HL-60 (cell line): ENCODE results near the gene WFIKKN2.

Experiments
- DNase-seq, 2 experiments: peaks; one replicate each; pipeline ENCODE4 v3.0.0-alpha.2; 2010 to 2020; ENCODE audit warnings: low read depth in 1 of 2, low spot score in 1 of 2
- H3K27ac ChIP-seq: fragments of 250-450 bp; sonication (Bioruptor Pico); replicated peaks from 2 replicates; pipeline ENCODE4 v1.5.1; 2020; ENCODE audit warnings: mild to moderate bottlenecking, moderate library complexity
- H3K27me3 ChIP-seq: fragments of 250-450 bp; sonication (Bioruptor Pico); 2 replicates; pipeline ENCODE4 v1.5.1; 2021; ENCODE audit warnings: mild to moderate bottlenecking, moderate library complexity; ENCODE audit not compliant: insufficient read depth, poor library complexity, severe bottlenecking
- H3K4me3 ChIP-seq: replicated peaks from 2 replicates; pipeline ENCODE4 v1.5.1; 2011; ENCODE audit warnings: mild to moderate bottlenecking, control low read depth, low read length; ENCODE audit not compliant: insufficient read depth
- GABPA ChIP-seq: IDR thresholded peaks from 2 replicates; pipeline ENCODE4 v1.6.1; 2012; ENCODE audit warnings: low read depth
- POLR2AphosphoS5 ChIP-seq: IDR thresholded peaks from 2 replicates; pipeline ENCODE4 v1.6.1; 2012; ENCODE audit warnings: low read depth
- SPI1 ChIP-seq: IDR thresholded peaks from 2 replicates; pipeline ENCODE4 v1.6.1; 2012; ENCODE audit warnings: low read depth, mild to moderate bottlenecking, borderline replicate concordance
- TF ChIP-seq, protein P1 (sequence below): IDR thresholded peaks from one replicate; pipeline ENCODE4 v1.5.1; 2011; ENCODE audit warnings: low read length, control low read depth, inconsistent platforms; ENCODE audit not compliant: insufficient read depth
- TF ChIP-seq, protein P2 (sequence below): IDR thresholded peaks from 2 replicates; pipeline ENCODE4 v1.6.1; 2012; ENCODE audit warnings: low read depth; ENCODE audit not compliant: insufficient replicate concordance

The WFIKKN2 gene

DNA sequence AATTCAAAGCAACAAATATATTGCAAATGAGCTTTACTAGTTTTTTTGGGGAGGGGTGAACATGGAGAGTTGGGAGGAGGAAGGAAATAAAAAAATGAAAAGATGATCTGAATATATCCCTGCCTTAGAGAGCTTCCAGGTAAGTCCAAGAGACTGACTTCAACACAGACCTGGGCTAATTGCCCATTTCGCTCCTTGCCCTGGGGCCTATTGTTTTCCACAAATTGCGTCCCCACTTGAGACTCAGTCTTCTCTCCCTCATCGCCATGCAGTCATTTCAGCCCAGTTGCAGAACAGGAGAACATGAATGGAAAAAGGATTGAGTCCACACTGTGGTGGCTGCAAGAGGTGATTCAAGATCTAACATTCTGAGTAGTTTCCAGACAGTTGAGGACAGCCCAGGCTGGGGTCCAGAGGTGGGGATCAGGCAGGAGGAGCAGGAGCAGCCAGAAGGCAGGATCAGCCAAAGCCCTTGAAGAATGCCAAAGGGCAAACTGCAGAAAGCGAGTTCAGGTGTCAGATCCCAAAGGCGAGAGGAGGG is 52.4 kb downstream of the WFIKKN2 start:
- Histone ChIP-seq H3K4me3 (no peak overlapping the region), H3K27me3 (no peaks in the 10 kb centered on the region), H3K27ac (no peak overlapping the region)
- DNase-seq = no peak
- TF ChIP-seq GABPA = no peak
- TF ChIP-seq, protein P1, sequence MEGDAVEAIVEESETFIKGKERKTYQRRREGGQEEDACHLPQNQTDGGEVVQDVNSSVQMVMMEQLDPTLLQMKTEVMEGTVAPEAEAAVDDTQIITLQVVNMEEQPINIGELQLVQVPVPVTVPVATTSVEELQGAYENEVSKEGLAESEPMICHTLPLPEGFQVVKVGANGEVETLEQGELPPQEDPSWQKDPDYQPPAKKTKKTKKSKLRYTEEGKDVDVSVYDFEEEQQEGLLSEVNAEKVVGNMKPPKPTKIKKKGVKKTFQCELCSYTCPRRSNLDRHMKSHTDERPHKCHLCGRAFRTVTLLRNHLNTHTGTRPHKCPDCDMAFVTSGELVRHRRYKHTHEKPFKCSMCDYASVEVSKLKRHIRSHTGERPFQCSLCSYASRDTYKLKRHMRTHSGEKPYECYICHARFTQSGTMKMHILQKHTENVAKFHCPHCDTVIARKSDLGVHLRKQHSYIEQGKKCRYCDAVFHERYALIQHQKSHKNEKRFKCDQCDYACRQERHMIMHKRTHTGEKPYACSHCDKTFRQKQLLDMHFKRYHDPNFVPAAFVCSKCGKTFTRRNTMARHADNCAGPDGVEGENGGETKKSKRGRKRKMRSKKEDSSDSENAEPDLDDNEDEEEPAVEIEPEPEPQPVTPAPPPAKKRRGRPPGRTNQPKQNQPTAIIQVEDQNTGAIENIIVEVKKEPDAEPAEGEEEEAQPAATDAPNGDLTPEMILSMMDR = no peak
- TF ChIP-seq, protein P2, sequence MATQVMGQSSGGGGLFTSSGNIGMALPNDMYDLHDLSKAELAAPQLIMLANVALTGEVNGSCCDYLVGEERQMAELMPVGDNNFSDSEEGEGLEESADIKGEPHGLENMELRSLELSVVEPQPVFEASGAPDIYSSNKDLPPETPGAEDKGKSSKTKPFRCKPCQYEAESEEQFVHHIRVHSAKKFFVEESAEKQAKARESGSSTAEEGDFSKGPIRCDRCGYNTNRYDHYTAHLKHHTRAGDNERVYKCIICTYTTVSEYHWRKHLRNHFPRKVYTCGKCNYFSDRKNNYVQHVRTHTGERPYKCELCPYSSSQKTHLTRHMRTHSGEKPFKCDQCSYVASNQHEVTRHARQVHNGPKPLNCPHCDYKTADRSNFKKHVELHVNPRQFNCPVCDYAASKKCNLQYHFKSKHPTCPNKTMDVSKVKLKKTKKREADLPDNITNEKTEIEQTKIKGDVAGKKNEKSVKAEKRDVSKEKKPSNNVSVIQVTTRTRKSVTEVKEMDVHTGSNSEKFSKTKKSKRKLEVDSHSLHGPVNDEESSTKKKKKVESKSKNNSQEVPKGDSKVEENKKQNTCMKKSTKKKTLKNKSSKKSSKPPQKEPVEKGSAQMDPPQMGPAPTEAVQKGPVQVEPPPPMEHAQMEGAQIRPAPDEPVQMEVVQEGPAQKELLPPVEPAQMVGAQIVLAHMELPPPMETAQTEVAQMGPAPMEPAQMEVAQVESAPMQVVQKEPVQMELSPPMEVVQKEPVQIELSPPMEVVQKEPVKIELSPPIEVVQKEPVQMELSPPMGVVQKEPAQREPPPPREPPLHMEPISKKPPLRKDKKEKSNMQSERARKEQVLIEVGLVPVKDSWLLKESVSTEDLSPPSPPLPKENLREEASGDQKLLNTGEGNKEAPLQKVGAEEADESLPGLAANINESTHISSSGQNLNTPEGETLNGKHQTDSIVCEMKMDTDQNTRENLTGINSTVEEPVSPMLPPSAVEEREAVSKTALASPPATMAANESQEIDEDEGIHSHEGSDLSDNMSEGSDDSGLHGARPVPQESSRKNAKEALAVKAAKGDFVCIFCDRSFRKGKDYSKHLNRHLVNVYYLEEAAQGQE = no peak
- TF ChIP-seq POLR2AphosphoS5 = no peak
- TF ChIP-seq SPI1 = no peak

DNA sequence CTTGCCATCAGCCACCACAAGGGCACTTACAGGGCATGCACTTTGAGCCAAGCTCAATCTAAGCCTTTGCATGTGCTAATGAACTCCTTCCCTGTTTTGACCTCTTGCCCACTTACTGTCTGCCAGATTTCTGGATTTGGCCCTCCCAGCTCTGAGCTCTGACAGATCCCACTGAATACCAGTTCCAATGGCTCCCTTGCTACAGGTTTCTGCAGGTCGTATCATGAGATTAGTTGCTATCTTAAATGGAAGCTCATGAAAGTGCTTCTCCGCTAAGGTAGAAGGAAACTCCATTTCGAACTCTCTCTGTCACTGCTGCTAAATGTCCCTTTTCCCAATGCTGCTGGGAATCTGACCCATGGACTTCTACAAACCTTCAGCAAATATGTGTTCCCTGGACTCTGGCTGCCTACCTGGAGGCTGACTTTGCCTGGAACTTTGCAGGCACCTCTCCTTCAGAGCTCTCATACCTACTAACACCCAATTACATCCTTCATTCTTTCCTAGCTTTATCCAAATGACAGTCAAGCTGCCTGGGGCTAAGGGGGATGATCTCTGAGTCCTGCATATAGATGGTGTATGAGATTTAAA is 54.2 kb downstream of the WFIKKN2 start:
- TF ChIP-seq SPI1 (no peak), POLR2AphosphoS5 (no peak), GABPA (no peak)
- TF ChIP-seq, protein P1 = no peak
- TF ChIP-seq, protein P2 = no peak
- no peak for DNase-seq
- H3K4me3 ChIP-seq = no peak overlapping the region
- no peaks in the 10 kb centered on the region for H3K27me3 ChIP-seq
- H3K27ac ChIP-seq = no peak overlapping the region

DNA sequence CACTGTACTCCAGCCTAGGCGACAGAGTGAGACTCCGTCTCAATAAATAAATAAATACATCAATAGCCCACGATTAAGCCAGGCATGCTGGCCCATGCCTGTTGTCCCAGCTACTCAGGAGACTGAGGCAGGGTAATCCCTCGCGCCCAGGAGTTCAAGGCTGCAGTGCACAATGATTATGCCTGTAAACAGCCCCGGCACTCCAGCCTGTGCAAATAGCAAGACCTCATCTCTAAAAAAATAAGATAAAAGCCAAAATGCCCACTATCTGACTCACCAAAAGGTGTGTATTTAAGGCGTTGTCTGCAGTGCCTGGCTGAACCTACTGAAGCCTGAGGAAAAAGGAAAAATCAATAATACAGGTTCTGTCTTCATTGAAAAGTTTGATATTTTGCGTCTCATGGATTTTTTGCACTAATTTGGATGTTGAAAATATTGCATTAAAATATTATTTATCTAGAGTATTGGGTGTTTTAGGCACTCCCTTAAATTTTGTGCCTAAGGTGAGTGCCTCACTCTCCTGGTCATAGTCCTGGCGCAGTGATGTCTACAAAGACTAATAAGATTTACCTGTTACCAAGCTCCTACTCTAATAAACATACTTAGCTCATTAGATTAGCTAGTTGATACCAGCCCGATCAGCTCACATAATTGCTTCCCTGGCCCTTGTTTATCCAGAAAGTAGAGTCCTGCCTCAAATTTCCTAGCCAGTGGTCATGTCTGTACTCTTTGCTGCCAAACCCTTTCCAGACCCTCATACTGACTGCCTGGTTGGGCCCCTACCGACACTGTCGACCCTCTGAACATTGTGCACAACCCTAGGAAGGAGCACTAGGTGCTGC is 55.5 kb downstream of the WFIKKN2 start:
- DNase-seq = no peak
- no peak overlapping the region for H3K4me3 ChIP-seq
- H3K27ac ChIP-seq = no peak overlapping the region
- H3K27me3 ChIP-seq = no peaks in the 10 kb centered on the region
- TF ChIP-seq POLR2AphosphoS5 (no peak), GABPA (no peak), SPI1 (no peak)
- TF ChIP-seq, protein P1 = no peak
- TF ChIP-seq, protein P2 = no peak
